Measurements from ENCODE around the gene DTNB. TPM values are rescaled to one million over a fixed set of nuclear protein-coding genes. Genes with fewer than 3 reads are reported as not detected.

The DTNB gene
- total and polyA plus RNA-seq, 2 of the 4 experiments (the other 2 are of a cell fraction) = 3.8 to 5.3 TPM

DNA sequence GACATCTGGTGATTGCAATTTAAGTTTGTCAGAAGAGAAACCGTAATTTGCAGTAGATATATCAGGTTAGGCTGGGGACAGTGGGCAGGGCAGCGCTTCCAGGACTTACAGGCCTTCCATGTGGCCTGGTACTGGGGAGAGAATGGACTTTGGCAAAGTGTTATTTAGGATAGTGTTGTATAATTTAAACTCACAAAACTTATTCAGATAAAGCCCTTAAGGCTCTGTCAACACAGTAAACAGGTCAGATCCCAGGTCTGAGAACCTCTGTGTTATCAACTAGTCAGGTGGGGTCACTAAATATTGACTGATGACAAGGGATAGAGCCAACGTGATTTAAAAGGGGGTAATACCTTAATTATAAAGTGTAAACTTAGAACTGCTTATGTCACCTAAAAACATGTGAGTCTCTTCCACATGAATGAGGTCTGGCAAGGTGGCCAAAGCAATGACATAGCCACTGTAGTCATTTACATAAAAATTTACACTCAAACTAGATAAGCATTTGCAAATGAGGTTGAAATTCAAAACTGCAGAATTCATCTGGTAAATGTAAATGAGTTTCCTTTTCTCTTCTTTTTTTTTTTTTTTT lies 251.5 kb downstream of the DTNB start:
- POLR2A ChIA-PET (ENCODE audit: unreplicated experiment) = no interaction called here

More for the DNA sequence above, 251.5 kb downstream of the DTNB start:
- no peak overlapping the region for H3K4ac ChIP-seq (ENCODE audit: low read depth, low read length)
- TF ChIP-seq POLR2A (IDR thresholded peaks at IDR 0.05; ENCODE audit: low read depth, low read length) = no peak
- TF ChIP-seq RAD21 (IDR thresholded peaks at IDR 0.05; ENCODE audit: low read length) = no peak
- no peak for TF ChIP-seq CHD1 (IDR thresholded peaks at IDR 0.05; ENCODE audit: low read depth, low read length)
- TF ChIP-seq RCOR1 (IDR thresholded peaks at IDR 0.05; ENCODE audit: insufficient replicate concordance, low read length) = no peak
- TF ChIP-seq MAZ (IDR thresholded peaks at IDR 0.05; ENCODE audit: borderline replicate concordance, low read depth, low read length) = no peak
- no peak for TF ChIP-seq FOS (IDR thresholded peaks at IDR 0.05; ENCODE audit: low read depth, low read length)
- TF ChIP-seq BHLHE40 (IDR thresholded peaks at IDR 0.05; ENCODE audit: low read depth, low read length) = no peak
- no peak overlapping the region for H3K14ac ChIP-seq (replicated peaks; ENCODE audit: low read depth, low read length)
- H2AK9ac ChIP-seq (replicated peaks; ENCODE audit: low read depth, low read length, poor library complexity) = no peak overlapping the region
- intact Hi-C loops (cut with micrococcal nuclease) (no loop called here), dilution Hi-C loops (cut with HindIII; ENCODE audit: low sequenced_read_pairs, unreplicated experiment) (no loop called here), in situ Hi-C loops (cut with MboI; ENCODE audit: low sequenced_read_pairs) (no loop called here)
- H3K4me1 ChIP-seq (ENCODE audit: control insufficient read depth, insufficient read depth, low read length) = no peaks in the 10 kb centered on the region
- H3K9me1 ChIP-seq (ENCODE audit: insufficient read depth, low read length) = no peaks in the 10 kb centered on the region
- H2BK20ac ChIP-seq (ENCODE audit: low read depth, low read length) = no peak overlapping the region
- DNase-seq (no peak), ATAC-seq (ENCODE audit: low read depth) (no peak)
- no CpG with 5 or more reads among the region's 3 CpGs for WGBS, 2 experiments (ENCODE audit: extremely low coverage in 2 of 2, insufficient read length in 1 of 2)
- no peak overlapping the region for H2BK15ac ChIP-seq (ENCODE audit: low read depth, low read length)
- H2BK120ac ChIP-seq (ENCODE audit: low read depth, low read length) = no peak overlapping the region
- no peak overlapping the region for H3K23ac ChIP-seq (ENCODE audit: low read depth, low read length)
- CTCF ChIA-PET = no interaction called here
- H3K56ac ChIP-seq (ENCODE audit: extremely low read depth, insufficient read depth, low read length) = no peak overlapping the region
- no peak overlapping the region for H3K18ac ChIP-seq (ENCODE audit: low read depth, low read length)
- H4K8ac ChIP-seq (ENCODE audit: low read depth in 2 of 2, low read length in 2 of 2) = no peak overlapping the region
- no TSS peak for BruUV-seq (replicated peaks)
- H3K9me3 ChIP-seq (ENCODE audit: control insufficient read depth, insufficient read depth, low read length) = no peaks in the 10 kb centered on the region
- no peak overlapping the region for H4K91ac ChIP-seq (ENCODE audit: insufficient read depth, low read depth, low read length)
- no peaks in the 10 kb centered on the region for H4K20me1 ChIP-seq (ENCODE audit: insufficient read depth, low read length)
- no peak overlapping the region for H3K4me3 ChIP-seq (ENCODE audit: insufficient read depth, low read depth, low read length)
- H3K27ac ChIP-seq (ENCODE audit: insufficient read depth, low read length) = no peak overlapping the region
- H3K9ac ChIP-seq (ENCODE audit: low read depth, low read length) = no peak overlapping the region
- no peaks in the 10 kb centered on the region for H3K79me1 ChIP-seq (ENCODE audit: low read depth in 1 of 2, low read length in 2 of 2)
- H3K36me3 ChIP-seq (ENCODE audit: control insufficient read depth, insufficient read depth, low read length) = no peaks in the 10 kb centered on the region
- no peaks in the 10 kb centered on the region for H3K27me3 ChIP-seq (ENCODE audit: control insufficient read depth, insufficient read depth, low read length)
- H2AK5ac ChIP-seq (ENCODE audit: low read depth, low read length) = no peak overlapping the region
- no peak overlapping the region for H4K5ac ChIP-seq (ENCODE audit: low read depth, low read length)
- H2BK5ac ChIP-seq (ENCODE audit: low read depth, low read length, poor library complexity, severe bottlenecking) = no peak overlapping the region
- no peak overlapping the region for H3K4me2 ChIP-seq (ENCODE audit: low read depth, low read length)
- H2AFZ ChIP-seq (replicated peaks; ENCODE audit: low read length, poor library complexity) = no peak overlapping the region
